SU-DHL-6 (cell line): Measurements from ENCODE around the gene PPIP5K1.

Source experiments
- CTCF ChIP-seq: fragments of 200-600 bp; sonication (generic); IDR thresholded peaks from one replicate; pipeline ENCODE4 v1.5.1; 2017; ENCODE audit warnings: antibody characterized with exemption, mild to moderate bottlenecking, low read length, moderate library complexity; ENCODE audit not compliant: insufficient read depth, poor library complexity, severe bottlenecking
- EZH2phosphoT487 ChIP-seq: fragments of 200-600 bp; sonication (generic), shearing (Covaris generic); conservative IDR thresholded peaks from 2 replicates; pipeline ENCODE4 v1.6.1; 2018; ENCODE audit warnings: mild to moderate bottlenecking, antibody characterized with exemption, low read length, moderate library complexity, mixed read lengths

GRCh38 chr15:43534897-43535296 lies 55.1 kb downstream of the PPIP5K1 start:
- no peak for TF ChIP-seq CTCF
- no peak for TF ChIP-seq EZH2phosphoT487
